Measurements from ENCODE around the gene ZC3H4.

GRCh38 chr19:47152632-47153031, 39.1 kb upstream of the ZC3H4 start:
- TF ChIP-seq, protein P1, sequence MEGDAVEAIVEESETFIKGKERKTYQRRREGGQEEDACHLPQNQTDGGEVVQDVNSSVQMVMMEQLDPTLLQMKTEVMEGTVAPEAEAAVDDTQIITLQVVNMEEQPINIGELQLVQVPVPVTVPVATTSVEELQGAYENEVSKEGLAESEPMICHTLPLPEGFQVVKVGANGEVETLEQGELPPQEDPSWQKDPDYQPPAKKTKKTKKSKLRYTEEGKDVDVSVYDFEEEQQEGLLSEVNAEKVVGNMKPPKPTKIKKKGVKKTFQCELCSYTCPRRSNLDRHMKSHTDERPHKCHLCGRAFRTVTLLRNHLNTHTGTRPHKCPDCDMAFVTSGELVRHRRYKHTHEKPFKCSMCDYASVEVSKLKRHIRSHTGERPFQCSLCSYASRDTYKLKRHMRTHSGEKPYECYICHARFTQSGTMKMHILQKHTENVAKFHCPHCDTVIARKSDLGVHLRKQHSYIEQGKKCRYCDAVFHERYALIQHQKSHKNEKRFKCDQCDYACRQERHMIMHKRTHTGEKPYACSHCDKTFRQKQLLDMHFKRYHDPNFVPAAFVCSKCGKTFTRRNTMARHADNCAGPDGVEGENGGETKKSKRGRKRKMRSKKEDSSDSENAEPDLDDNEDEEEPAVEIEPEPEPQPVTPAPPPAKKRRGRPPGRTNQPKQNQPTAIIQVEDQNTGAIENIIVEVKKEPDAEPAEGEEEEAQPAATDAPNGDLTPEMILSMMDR (IDR thresholded peaks at IDR 0.05) = no peak
- TF ChIP-seq POLR2AphosphoS5 (IDR thresholded peaks at IDR 0.05) = peak; percentile 58 to 78
- TF ChIP-seq EP300 (IDR thresholded peaks at IDR 0.05) = no peak
